Activated B cell treated with CpG ODN at 0.5 μM for 24 hours (primary cell): ENCODE measurements around the gene SPAG9. TPM values are rescaled to one million over a fixed set of nuclear protein-coding genes. Genes with fewer than 3 reads are reported as not detected.

Experiments
- ATAC-seq: fragments of 200-7000 bp; cut with Tn5 transposase; one replicate; pipeline ENCODE4 v1.10.0; 2021; ENCODE audit warnings: low read depth, mild to moderate bottlenecking, moderate library complexity
- CTCF ChIA-PET: fragments of 350-600 bp; sonication (Branson Sonifier 250); formaldehyde crosslinking; loops from one replicate; lab custom pipeline; 2021; ENCODE audit warnings: antibody characterized with exemption; lab: Charles Lee
- POLR2A ChIA-PET: fragments of 350-600 bp; sonication (Branson Sonifier 250); formaldehyde crosslinking; loops from one replicate; lab custom pipeline; 2021; ENCODE audit warnings: antibody characterized with exemption; lab: Charles Lee
- DNase-seq: peaks from one replicate; pipeline ENCODE4 v3.0.0; 2022
- H3K27ac Mint-ChIP-seq: one replicate; pipeline ENCODE4 v1.8.0; 2020; ENCODE audit warnings: mixed read lengths
- H3K27me3 Mint-ChIP-seq: one replicate; pipeline ENCODE4 v1.8.0; 2021; ENCODE audit warnings: mixed read lengths
- H3K36me3 Mint-ChIP-seq: one replicate; pipeline ENCODE4 v1.8.0; 2021; ENCODE audit warnings: low read depth, mixed read lengths
- H3K4me1 Mint-ChIP-seq: one replicate; pipeline ENCODE4 v1.8.0; 2021; ENCODE audit warnings: mixed read lengths
- H3K4me3 Mint-ChIP-seq: one replicate; pipeline ENCODE4 v1.8.0; 2020; ENCODE audit warnings: mild to moderate bottlenecking, mixed read lengths
- H3K9me3 Mint-ChIP-seq: one replicate; pipeline ENCODE4 v1.8.0; 2020; ENCODE audit warnings: mixed read lengths
- CTCF ChIP-seq: fragments of 200-600 bp; IDR thresholded peaks from one replicate; pipeline ENCODE4 v1.8.0; 2022; ENCODE audit warnings: antibody characterized with exemption, mild to moderate bottlenecking
- intact Hi-C: fragments of 100-400 bp; cut with micrococcal nuclease; formaldehyde crosslinking; loops from one replicate; pipeline ENCODE4 v1.15.1; 2024
- total RNA-seq: library from RNA; stranded (reverse); gene quantifications from 2 replicates; pipeline ENCODE4 v1.2.3, GENCODE V29; 2022

The SPAG9 gene
- total RNA-seq, 1 donor from 2014 or later, result 49.3 TPM

GRCh38 chr17:50953831-50954601 is 166.7 kb downstream of the SPAG9 start:
- ATAC-seq (no peak), DNase-seq (no peak)
- Mint-ChIP-seq H3K27me3 (peaks cover 3% of the 10 kb centered on the region), H3K36me3 (no peaks in the 10 kb centered on the region), H3K27ac (no peak overlapping the region), H3K4me3 (no peak overlapping the region), H3K4me1 (peaks cover 17% of the 10 kb centered on the region), H3K9me3 (no peaks in the 10 kb centered on the region)
- no peak for TF ChIP-seq CTCF
- ChIA-PET CTCF (interaction anchor here (1.0 to 4.4 kb wide), 4 partner anchors 98 to 105 kb away, joined by 3 to 113 read pairs (median 8); no protein-coding TSS in a partner anchor), POLR2A (no interaction called here)
- intact Hi-C loops, result no loop called here

- no peak for DNase-seq
- ATAC-seq, result no peak
- ChIA-PET POLR2A (interaction anchor here (0.7 kb wide), 1 partner anchor 407 kb away, joined by 4 read pairs; no protein-coding TSS in a partner anchor), CTCF (interaction anchor here (1.0 to 1.8 kb wide), 3 partner anchors 98 to 104 kb away, joined by 3 to 13 read pairs (median 3); no protein-coding TSS in a partner anchor)
- no peak overlapping the region for H3K27ac Mint-ChIP-seq
- no peak overlapping the region for H3K4me3 Mint-ChIP-seq
- intact Hi-C loops, result no loop called here
- TF ChIP-seq CTCF, result no peak
- H3K36me3 Mint-ChIP-seq, result no peaks in the 10 kb centered on the region
- H3K27me3 Mint-ChIP-seq, result peaks cover 3% of the 10 kb centered on the region
- no peaks in the 10 kb centered on the region for H3K9me3 Mint-ChIP-seq
- H3K4me1 Mint-ChIP-seq, result peaks cover 17% of the 10 kb centered on the region
Measured at GRCh38 chr17:50953518-50953830, 167.2 kb downstream of the SPAG9 start.

- H3K36me3 Mint-ChIP-seq, result no peaks in the 10 kb centered on the region
- no peak for TF ChIP-seq CTCF
- CTCF ChIA-PET, result interaction anchor here (1.8 kb wide), 1 partner anchor 101 kb away, joined by 13 read pairs; no protein-coding TSS in a partner anchor
- no peak overlapping the region for H3K27ac Mint-ChIP-seq
- ATAC-seq, result no peak
- POLR2A ChIA-PET, result interaction anchor here (0.6 to 0.7 kb wide), 2 partner anchors 86 to 407 kb away, joined by 3 to 4 read pairs; partner anchors contain the start of gene TOB1
- peaks cover 3% of the 10 kb centered on the region for H3K27me3 Mint-ChIP-seq
- intact Hi-C loops, result no loop called here
- no peak for DNase-seq
- no peaks in the 10 kb centered on the region for H3K9me3 Mint-ChIP-seq
- H3K4me3 Mint-ChIP-seq, result no peak overlapping the region
- H3K4me1 Mint-ChIP-seq, result peaks cover 17% of the 10 kb centered on the region
Measured at GRCh38 chr17:50952889-50953288, 167.8 kb downstream of the SPAG9 start.

- POLR2A ChIA-PET, result interaction anchor here (1.0 kb wide), 1 partner anchor 86 kb away, joined by 10 read pairs; the partner anchor contains the start of gene TOB1
- no peak for TF ChIP-seq CTCF
- H3K4me3 Mint-ChIP-seq, result no peak overlapping the region
- no peaks in the 10 kb centered on the region for H3K9me3 Mint-ChIP-seq
- no peak for DNase-seq
- peaks cover 17% of the 10 kb centered on the region for H3K4me1 Mint-ChIP-seq
- peaks cover 3% of the 10 kb centered on the region for H3K27me3 Mint-ChIP-seq
- intact Hi-C loops, result no loop called here
- no peak overlapping the region for H3K27ac Mint-ChIP-seq
- no peak for ATAC-seq
- CTCF ChIA-PET, result interaction anchor here (1.2 to 3.4 kb wide), 3 partner anchors 86 to 169 kb away, joined by 3 to 23 read pairs (median 4); partner anchors contain the start of gene TOB1
- no peaks in the 10 kb centered on the region for H3K36me3 Mint-ChIP-seq
Measured at GRCh38 chr17:50952013-50952412, 168.7 kb downstream of the SPAG9 start.
